H9 (cell line): ENCODE data around the gene TAGLN. TPM values are rescaled to one million over a fixed set of nuclear protein-coding genes. Genes with fewer than 3 reads are reported as not detected.

Source experiments
- DNase-seq: peaks from one replicate; pipeline ENCODE4 v3.0.0-alpha.2; 2017
- H2AFZ ChIP-seq: one replicate; pipeline ENCODE4 v1.6.1; 2013; ENCODE audit warnings: mild to moderate bottlenecking, low read length, control low read depth, moderate library complexity
- H2AK5ac ChIP-seq: 2 replicates; pipeline ENCODE4 v1.6.1; 2013; ENCODE audit warnings: low read length, control low read depth, mixed read lengths; ENCODE audit not compliant: insufficient read length
- H2BK120ac ChIP-seq: one replicate; pipeline ENCODE4 v1.6.1; 2013; ENCODE audit warnings: low read depth, mild to moderate bottlenecking, low read length, control low read depth, inconsistent platforms; ENCODE audit not compliant: poor library complexity, severe bottlenecking
- H2BK12ac ChIP-seq: 2 replicates; pipeline ENCODE4 v1.6.1; 2013; ENCODE audit warnings: low read length, control low read depth, mixed read lengths, low read depth; ENCODE audit not compliant: insufficient read length
- H2BK15ac ChIP-seq: 2 replicates; pipeline ENCODE4 v1.6.1; 2013; ENCODE audit warnings: low read depth, low read length, control low read depth
- H2BK20ac ChIP-seq: one replicate; pipeline ENCODE4 v1.6.1; 2013; ENCODE audit warnings: low read depth, mild to moderate bottlenecking, low read length, control low read depth, inconsistent platforms; ENCODE audit not compliant: poor library complexity, severe bottlenecking
- H2BK5ac ChIP-seq: 2 replicates; pipeline ENCODE4 v1.6.1; 2013; ENCODE audit warnings: low read length, control low read depth, mixed read lengths; ENCODE audit not compliant: insufficient read length
- H3K14ac ChIP-seq: 2 replicates; pipeline ENCODE4 v1.6.1; 2013; ENCODE audit warnings: low read length, control low read depth; ENCODE audit not compliant: insufficient read depth
- H3K18ac ChIP-seq: 2 replicates; pipeline ENCODE4 v1.6.1; 2013; ENCODE audit warnings: low read depth, mild to moderate bottlenecking, mixed read lengths, low read length, control low read depth; ENCODE audit not compliant: insufficient read length
- H3K23ac ChIP-seq: 2 replicates; pipeline ENCODE4 v1.6.1; 2013; ENCODE audit warnings: low read length, control low read depth, mixed read lengths, low read depth; ENCODE audit not compliant: insufficient read length
- H3K23me2 ChIP-seq: 2 replicates; pipeline ENCODE4 v1.6.1; 2013; ENCODE audit warnings: low read depth, mild to moderate bottlenecking, mixed read lengths, low read length, control low read depth; ENCODE audit not compliant: insufficient read length, poor library complexity, severe bottlenecking
- H3K27ac ChIP-seq: 2 replicates; pipeline ENCODE4 v1.5.1; 2013; ENCODE audit warnings: low read length, control low read depth, mixed read lengths, low read depth; ENCODE audit not compliant: insufficient read length
- H3K27me3 ChIP-seq: 2 replicates; pipeline ENCODE4 v1.6.1; 2013; ENCODE audit warnings: low read length, control low read depth, inconsistent platforms; ENCODE audit not compliant: insufficient read depth
- H3K4ac ChIP-seq: 2 replicates; pipeline ENCODE4 v1.6.1; 2013; ENCODE audit warnings: low read depth, mild to moderate bottlenecking, control low read depth, inconsistent platforms, low read length, moderate library complexity
- H3K4me1 ChIP-seq: 2 replicates; pipeline ENCODE4 v1.6.1; 2013; ENCODE audit warnings: low read length, control low read depth, inconsistent platforms; ENCODE audit not compliant: insufficient read depth
- H3K4me2 ChIP-seq: 2 replicates; pipeline ENCODE4 v1.6.1; 2013; ENCODE audit warnings: low read length, control low read depth, mixed read lengths; ENCODE audit not compliant: insufficient read length, insufficient read depth
- H3K56ac ChIP-seq: 2 replicates; pipeline ENCODE4 v1.6.1; 2013; ENCODE audit warnings: low read depth, mild to moderate bottlenecking, mixed read lengths, low read length, control low read depth; ENCODE audit not compliant: insufficient read length
- H3K79me1 ChIP-seq: 2 replicates; pipeline ENCODE4 v1.6.1; 2013; ENCODE audit warnings: low read depth, mild to moderate bottlenecking, moderate library complexity, low read length, control low read depth, inconsistent platforms; ENCODE audit not compliant: insufficient read depth, poor library complexity, severe bottlenecking
- H3K79me2 ChIP-seq: 2 replicates; pipeline ENCODE4 v1.6.1; 2013; ENCODE audit warnings: low read length, control low read depth, inconsistent platforms; ENCODE audit not compliant: insufficient read depth
- H3K9ac ChIP-seq: 2 replicates; pipeline ENCODE4 v1.6.1; 2013; ENCODE audit warnings: low read length, control low read depth, mixed read lengths; ENCODE audit not compliant: insufficient read length; ENCODE audit errors: extremely low read depth
- H3K9me3 ChIP-seq: one replicate; pipeline ENCODE4 v1.6.1; 2013; ENCODE audit warnings: low read depth, low read length, inconsistent platforms; ENCODE audit not compliant: control insufficient read depth
- H3T11ph ChIP-seq: one replicate; pipeline ENCODE4 v1.6.1; 2013; ENCODE audit warnings: mild to moderate bottlenecking, low read length, control low read depth, inconsistent platforms
- H4K20me1 ChIP-seq: one replicate; pipeline ENCODE4 v1.6.1; 2013; ENCODE audit not compliant: control insufficient read depth, insufficient read length, insufficient read depth
- H4K5ac ChIP-seq: 2 replicates; pipeline ENCODE4 v1.6.1; 2013; ENCODE audit warnings: low read depth, mild to moderate bottlenecking, mixed read lengths, low read length, control low read depth; ENCODE audit not compliant: insufficient read length
- H4K8ac ChIP-seq: replicated peaks from 2 replicates; pipeline ENCODE4 v1.6.1; 2013; ENCODE audit warnings: low read length, control low read depth, mixed read lengths, low read depth; ENCODE audit not compliant: insufficient read length
- H4K91ac ChIP-seq: 2 replicates; pipeline ENCODE4 v1.6.1; 2013; ENCODE audit warnings: low read depth, mild to moderate bottlenecking, moderate library complexity, mixed read lengths, low read length, control low read depth; ENCODE audit not compliant: insufficient read length
- H3K27ac Mint-ChIP-seq, 3 experiments: 2 replicates in 2 of 3; 3 replicates in 1 of 3; pipeline ENCODE4 v1.8.0; 2020 to 2021; ENCODE audit warnings: mixed read lengths in 3 of 3, mild to moderate bottlenecking in 1 of 3, moderate library complexity in 1 of 3
- H3K27me3 Mint-ChIP-seq: 2 replicates; pipeline ENCODE4 v1.8.0; 2021; ENCODE audit warnings: low read depth, mild to moderate bottlenecking, moderate library complexity, mixed read lengths
- H3K36me3 Mint-ChIP-seq, 3 experiments: 2 replicates in 2 of 3; 3 replicates in 1 of 3; pipeline ENCODE4 v1.8.0; 2020 to 2021; ENCODE audit warnings: low read depth in 3 of 3, mixed read lengths in 3 of 3; ENCODE audit not compliant: insufficient read depth in 1 of 3
- H3K4me1 Mint-ChIP-seq, 2 experiments: 2 replicates each; pipeline ENCODE4 v1.8.0; 2020; ENCODE audit warnings: mixed read lengths in 2 of 2
- H3K4me3 Mint-ChIP-seq, 2 experiments: 2 replicates in 1 of 2; 3 replicates in 1 of 2; pipeline ENCODE4 v1.8.0; 2020 to 2021; ENCODE audit warnings: mild to moderate bottlenecking in 2 of 2, mixed read lengths in 2 of 2, moderate library complexity in 1 of 2
- H3K9me3 Mint-ChIP-seq, 2 experiments: 2 replicates in 1 of 2; 3 replicates in 1 of 2; pipeline ENCODE4 v1.8.0; 2020; ENCODE audit warnings: mild to moderate bottlenecking in 2 of 2, mixed read lengths in 2 of 2, moderate library complexity in 1 of 2
- CTCF ChIP-seq: fragments of 200-600 bp; sonication (generic); conservative IDR thresholded peaks from 3 replicates; pipeline ENCODE4 v1.8.0; 2021; ENCODE audit warnings: antibody characterized with exemption, mild to moderate bottlenecking
- WGBS: extraction: QIAGEN DNeasy Blood & Tissue Kit; methylation state at CpG from one replicate; pipeline ENCODE4 v1.1.7; 2013; ENCODE audit warnings: missing lambda C conversion rate, low lambda C conversion rate, mixed read lengths; ENCODE audit not compliant: insufficient read length; ENCODE audit errors: extremely low coverage; 5-methylcytosine and 5-hydroxymethylcytosine counted together
- total RNA-seq: library from RNA; stranded (reverse); gene quantifications from 2 replicates; pipeline ENCODE4 v1.2.1, GENCODE V29; 2021

The TAGLN gene
- total RNA-seq, 1 experiment from 2014 or later = 176 TPM

GRCh38 chr11:117197006-117197405, 2.2 kb upstream of the TAGLN start:
- DNase-seq = no peak
- Histone ChIP-seq H3K79me2 (no peaks in the 10 kb centered on the region; the same call in 1 of the 2 replicates), H2BK20ac (no peak overlapping the region)

More at GRCh38 chr11:117197006-117197405, 2.2 kb upstream of the TAGLN start:
- no peak overlapping the region for H3K4ac ChIP-seq
- H3K27ac Mint-ChIP-seq = peak overlapping the region; percentile 47 to 95 (median 79); a peak in 2 of 7 replicates
- no peak overlapping the region for H2AFZ ChIP-seq
- H2BK15ac ChIP-seq = no peak overlapping the region
- no peaks in the 10 kb centered on the region for H3K9me3 ChIP-seq
- no peak overlapping the region for H3K27ac ChIP-seq
- peaks cover 0 to 3% of the 10 kb centered on the region in 2 experiments; a peak in 1 of 5 replicates for H3K9me3 Mint-ChIP-seq
- no peaks in the 10 kb centered on the region for H3K4me1 ChIP-seq
- no peaks in the 10 kb centered on the region for H3K27me3 ChIP-seq
- H4K8ac ChIP-seq = no peak overlapping the region
- no peak overlapping the region for H3K9ac ChIP-seq
- no CpG with 5 or more reads among the region's 7 CpGs for WGBS
- H3K4me2 ChIP-seq = no peak overlapping the region
- no peak overlapping the region for H2BK120ac ChIP-seq
- no peaks in the 10 kb centered on the region for H3K27me3 Mint-ChIP-seq
- H4K91ac ChIP-seq = no peak overlapping the region
- H3K36me3 Mint-ChIP-seq = peaks cover 3 to 22% (median 11%) of the 10 kb centered on the region in 3 experiments; a peak in 5 of 7 replicates
- no peak for TF ChIP-seq CTCF
- H4K20me1 ChIP-seq = no peaks in the 10 kb centered on the region
- H3K4me1 Mint-ChIP-seq = peaks cover 34 to 35% of the 10 kb centered on the region in 2 experiments
- no peak overlapping the region for H4K5ac ChIP-seq
- H3K23me2 ChIP-seq = peaks cover 8% of the 10 kb centered on the region
- no peak overlapping the region for H2BK12ac ChIP-seq
- H3K18ac ChIP-seq = no peak overlapping the region
- no peak overlapping the region for H3K23ac ChIP-seq
- no peaks in the 10 kb centered on the region for H3K79me1 ChIP-seq
- no peak overlapping the region for H2AK5ac ChIP-seq
- no peak overlapping the region for H3K14ac ChIP-seq
- H3T11ph ChIP-seq = no peak overlapping the region
- H3K4me3 Mint-ChIP-seq = no peak overlapping the region
- H2BK5ac ChIP-seq = no peak overlapping the region
- no peak overlapping the region for H3K56ac ChIP-seq
